Heart left ventricle (tissue), 16 donors: ENCODE data around the gene U2AF1L4. TPM values are rescaled to one million over a fixed set of nuclear protein-coding genes. Genes with fewer than 3 reads are reported as not detected.

Experiments used
- ATAC-seq, 4 donors: fragments of 200-7000 bp; cut with Tn5 transposase; one replicate each; pipeline ENCODE4 v1.9.1; 2020 to 2022; ENCODE audit warnings: moderate library complexity in 4 of 4, mild to moderate bottlenecking in 3 of 4, moderate number of reproducible peaks in 1 of 4
- DNase-seq, 5 donors: peaks; one replicate each; pipeline ENCODE4 v3.0.0-alpha.2; 2020
- H3K27ac ChIP-seq, 12 donors: fragments of 200-600 bp; sonication (generic) in 4 of 12; one replicate each; pipeline versions ENCODE4 v1.5.0 to v1.8.0; 2016 to 2022; ENCODE audit warnings: mild to moderate bottlenecking in 2 of 12
- H3K27me3 ChIP-seq, 9 donors: fragments of 200-600 bp; sonication (generic) in 2 of 9; one replicate each; pipeline versions ENCODE4 v1.5.1 to v1.8.0; 2016 to 2022; ENCODE audit warnings: mild to moderate bottlenecking in 3 of 9
- H3K36me3 ChIP-seq, 9 donors: fragments of 200-600 bp; sonication (generic) in 2 of 9; one replicate each; pipeline versions ENCODE4 v1.5.0 to v1.8.0; 2018 to 2022; ENCODE audit warnings: mild to moderate bottlenecking in 2 of 9
- H3K4me1 ChIP-seq, 12 donors: fragments of 200-600 bp; sonication (generic) in 4 of 12; one replicate each; pipeline versions ENCODE4 v1.5.0 to v1.8.0; 2016 to 2022; ENCODE audit warnings: mild to moderate bottlenecking in 3 of 12
- H3K4me3 ChIP-seq, 12 donors: fragments of 200-600 bp; sonication (generic) in 4 of 12; one replicate each; pipeline versions ENCODE4 v1.5.0 to v1.8.0; 2017 to 2022; ENCODE audit warnings: mild to moderate bottlenecking in 9 of 12, moderate library complexity in 4 of 12
- H3K9me3 ChIP-seq, 12 donors: fragments of 200-600 bp; sonication (generic) in 4 of 12; one replicate each; pipeline versions ENCODE4 v1.5.0 to v1.8.0; 2016 to 2022; ENCODE audit warnings: mild to moderate bottlenecking in 1 of 12
- CTCF ChIP-seq, 12 donors: fragments of 200-600 bp; sonication (generic) in 4 of 12; IDR thresholded peaks; one replicate each; pipeline versions ENCODE4 v1.5.0 to v1.8.0; 2018 to 2022; ENCODE audit warnings: antibody characterized with exemption in 12 of 12, mild to moderate bottlenecking in 5 of 12
- POLR2A ChIP-seq, 2 donors: fragments of 450-650 bp; IDR thresholded peaks; one replicate each; pipeline ENCODE4 v1.6.1; 2017; ENCODE audit warnings: antibody characterized with exemption in 2 of 2, mild to moderate bottlenecking in 2 of 2, moderate library complexity in 2 of 2
- WGBS, 4 donors: extraction: QIAGEN DNeasy Blood & Tissue Kit in 2 of 4; methylation state at CpG; one replicate each; pipeline versions ENCODE4 v1.1.5 to v1.1.7; 2013 to 2018; 5-methylcytosine and 5-hydroxymethylcytosine counted together
- intact Hi-C, 10 donors: fragments of 100-400 bp; cut with DNase I; formaldehyde crosslinking; loops; one replicate each; pipeline versions ENCODE4 v1.11.1 to v1.14.2; 2022
- polyA plus RNA-seq, 2 donors: library from polyadenylated mRNA; stranded (reverse); fragments of 200-250 nt; gene quantifications; one replicate each; pipeline ENCODE4 v1.2.3, GENCODE V29; 2013
- total RNA-seq, 9 donors: library from RNA; depleted of rRNA in 2 of 9; stranded (reverse); fragments of >200 nt in 2 of 9; fragmentation: NEBNext Ultra II Directional in 3 of 9; extraction: Animal tissue kit (Norgen Biotek cat#: 25700) in 3 of 9; gene quantifications; one replicate each; pipeline versions ENCODE4 v1.1.0 to v1.2.4, GENCODE V29; 2016 to 2023
- donor health status: ischemic (EF 13 %, LVEDD 7.1; RV severe dilation, severe dysfunction).
- donor health status: healthy with polysubstance abuse.
- donor health status: DM: no; HTN: yes; CAD: no.
- donor health status: DM: no; HTN: no; CAD: no.
- donor health status: ischemic (EF 25% LVEDD 6.9; RV normal size, moderate dysfunction).
- donor health status: ischemic (EF 25% LVEDD 5.7; RV mildly dilated, moderate dysfunction).
- donor health status: healthy.
- donor health status: DM: yes; HTN: yes; CAD: no.
- donor health status: ischemic (EF 35%, LVEDD 5.7; RV mildly dilated, moderate dysfunction).
- donor health status: nonischemic (EF 11% LVEDD 7.7; RV severe dilation, severe dysfunction).
- donor health status: DM: yes; HTN: yes; CAD: no.
- donor health status: PGD.
- donor health status: ischemic (EF 29% LVEDD 5.4; RV normal size, mild dysfunction).
- donor health status: nonischemic (EF 23%, LVEDD 6.1; RV moderate dilation, normal function).

The U2AF1L4 gene
- total and polyA plus RNA-seq, 11 donors: 7.2 to 32.8 (median 20.9) TPM

GRCh38 chr19:35792312-35792711 lies 47.1 kb upstream of the U2AF1L4 start:
- Histone ChIP-seq H3K9me3 (no peaks in the 10 kb centered on the region), H3K4me3 (no peak overlapping the region), H3K27me3 (peaks cover 0 to 18% (median 9%) of the 10 kb centered on the region in 9 donors), H3K36me3 (no peaks in the 10 kb centered on the region), H3K27ac (no peak overlapping the region), H3K4me1 (peaks cover 0 to 2% (median 0%) of the 10 kb centered on the region in 12 donors)
- 79 to 83% (median 82%) methylated on average over 8 to 15 of the region's 15 CpGs for WGBS, 4 donors
- intact Hi-C loops: no loop called here
- no peak for ATAC-seq
- no peak for TF ChIP-seq POLR2A (IDR thresholded peaks at IDR 0.05)
- TF ChIP-seq CTCF (IDR thresholded peaks at IDR 0.05): no peak
- DNase-seq: no peak

GRCh38 chr19:35791814-35792279 lies 46.6 kb upstream of the U2AF1L4 start:
- Histone ChIP-seq H3K4me1 (no peaks in the 10 kb centered on the region), H3K9me3 (no peaks in the 10 kb centered on the region), H3K27ac (no peak overlapping the region), H3K36me3 (no peaks in the 10 kb centered on the region), H3K4me3 (no peak overlapping the region), H3K27me3 (peaks cover 0 to 14% (median 5%) of the 10 kb centered on the region in 9 donors)
- TF ChIP-seq POLR2A (IDR thresholded peaks at IDR 0.05) (no peak), CTCF (IDR thresholded peaks at IDR 0.05) (no peak)
- no peak for ATAC-seq
- intact Hi-C loops: no loop called here
- no peak for DNase-seq
- 83 to 90% (median 85%) methylated on average over 4 to 9 of the region's 9 CpGs for WGBS, 4 donors

- no peak overlapping the region for H3K27ac ChIP-seq
- TF ChIP-seq POLR2A (IDR thresholded peaks at IDR 0.05): no peak
- TF ChIP-seq CTCF (IDR thresholded peaks at IDR 0.05): no peak
- no peaks in the 10 kb centered on the region for H3K4me1 ChIP-seq
- peaks cover 0 to 8% (median 0%) of the 10 kb centered on the region in 9 donors for H3K27me3 ChIP-seq
- H3K9me3 ChIP-seq: no peaks in the 10 kb centered on the region
- ATAC-seq (no peak), DNase-seq (no peak)
- WGBS, 4 donors: 60 to 68% (median 64%) methylated on average over 14 to 20 of the region's 20 CpGs
- no peak overlapping the region for H3K4me3 ChIP-seq
- intact Hi-C loops: no loop called here
- no peaks in the 10 kb centered on the region for H3K36me3 ChIP-seq
These were observed 46.0 kb upstream of the U2AF1L4 start for GRCh38 chr19:35790981-35791813.
